ENCODE data around the gene NTSR1.

NTSR1 gene

GRCh38 chr20:62690261-62690820 lies 18.3 kb upstream of the NTSR1 start:
- H3K4me1 ChIP-seq (ENCODE audit: control insufficient read depth, insufficient read depth, low read length) = peaks cover 6% of the 10 kb centered on the region
- no peaks in the 10 kb centered on the region for H3K36me3 ChIP-seq (ENCODE audit: control insufficient read depth, insufficient read depth, low read length)
- no peaks in the 10 kb centered on the region for H3K9me3 ChIP-seq (ENCODE audit: control insufficient read depth, low read length)
- H3K27me3 ChIP-seq (ENCODE audit: control insufficient read depth, insufficient read depth, low read length) = peaks cover 17% of the 10 kb centered on the region
- no peak overlapping the region for H3K4me3 ChIP-seq (ENCODE audit: low read length)
- no peak overlapping the region for H3K9ac ChIP-seq (ENCODE audit: low read length)

DNA sequence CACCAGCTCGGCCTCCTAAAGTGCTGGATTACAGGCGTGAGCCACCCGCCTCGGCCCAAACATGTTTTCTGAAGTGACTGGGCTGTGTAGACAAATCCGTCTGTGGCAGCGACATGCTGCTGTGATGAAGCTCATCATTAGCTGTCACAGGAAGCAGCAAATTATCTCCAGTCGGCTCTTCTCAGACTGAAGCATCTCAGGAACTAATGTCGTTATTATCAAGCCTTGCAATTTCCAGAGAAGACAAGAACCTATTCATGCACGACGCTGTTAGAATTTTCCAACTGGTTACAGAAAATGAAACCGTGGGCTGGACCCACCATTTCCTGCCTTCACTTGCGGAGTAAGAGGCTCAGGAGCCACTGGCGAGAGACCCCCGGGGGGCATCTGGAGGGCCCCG lies 17.1 kb upstream of the NTSR1 start:
- Histone ChIP-seq H3K9me3 (ENCODE audit: control insufficient read depth, low read length) (no peaks in the 10 kb centered on the region), H3K9ac (ENCODE audit: low read length) (no peak overlapping the region), H3K36me3 (ENCODE audit: control insufficient read depth, insufficient read depth, low read length) (no peaks in the 10 kb centered on the region), H3K4me1 (ENCODE audit: control insufficient read depth, insufficient read depth, low read length) (no peaks in the 10 kb centered on the region), H3K4me3 (ENCODE audit: low read length) (no peak overlapping the region), H3K27me3 (ENCODE audit: control insufficient read depth, insufficient read depth, low read length) (peaks cover 6% of the 10 kb centered on the region)

GRCh38 chr20:62692176-62692575 lies 16.5 kb upstream of the NTSR1 start:
- Histone ChIP-seq H3K4me1 (ENCODE audit: control insufficient read depth, insufficient read depth, low read length) (no peaks in the 10 kb centered on the region), H3K27me3 (ENCODE audit: control insufficient read depth, insufficient read depth, low read length) (peaks cover 9% of the 10 kb centered on the region), H3K9me3 (ENCODE audit: control insufficient read depth, low read length) (no peaks in the 10 kb centered on the region), H3K4me3 (ENCODE audit: low read length) (no peak overlapping the region), H3K36me3 (ENCODE audit: control insufficient read depth, insufficient read depth, low read length) (no peaks in the 10 kb centered on the region), H3K9ac (ENCODE audit: low read length) (no peak overlapping the region)

DNA sequence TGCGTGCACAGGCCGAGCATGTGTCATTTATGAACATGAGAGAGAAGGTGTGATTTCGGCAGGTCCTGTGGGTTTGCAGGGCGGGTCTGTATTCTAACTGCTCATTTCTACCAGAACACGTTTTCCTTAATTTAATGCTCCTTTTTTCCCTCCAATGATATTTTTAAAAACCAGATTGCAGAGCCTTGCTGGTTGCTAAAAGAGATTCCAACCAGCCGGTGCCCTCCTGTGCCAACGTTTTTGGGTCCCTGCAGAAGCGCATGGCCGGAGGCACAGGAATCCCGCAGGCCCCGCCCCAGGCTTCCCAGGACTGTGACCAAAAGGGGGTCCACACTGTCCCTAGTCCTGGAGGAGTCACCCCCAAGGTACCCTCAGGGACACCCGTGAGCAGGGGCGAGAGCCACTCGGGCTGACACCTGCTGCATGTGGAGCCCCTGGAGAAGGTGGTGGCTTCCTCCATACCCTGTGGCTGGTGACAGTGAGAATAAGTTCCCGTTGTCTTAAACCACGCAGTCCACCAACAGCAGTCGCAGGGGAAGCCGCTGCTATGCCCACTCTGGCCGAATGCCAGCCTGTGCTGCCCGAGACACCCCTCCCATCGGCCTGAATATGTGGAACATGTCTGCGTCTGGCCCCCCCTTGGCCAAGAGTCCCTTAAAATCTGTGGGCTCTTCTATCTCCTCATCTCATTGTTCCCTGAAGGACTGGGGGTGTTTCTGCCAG lies 15.7 kb upstream of the NTSR1 start:
- Histone ChIP-seq H3K9ac (ENCODE audit: low read length) (no peak overlapping the region), H3K4me3 (ENCODE audit: low read length) (no peak overlapping the region), H3K4me1 (ENCODE audit: control insufficient read depth, insufficient read depth, low read length) (no peaks in the 10 kb centered on the region), H3K9me3 (ENCODE audit: control insufficient read depth, low read length) (no peaks in the 10 kb centered on the region), H3K36me3 (ENCODE audit: control insufficient read depth, insufficient read depth, low read length) (no peaks in the 10 kb centered on the region), H3K27me3 (ENCODE audit: control insufficient read depth, insufficient read depth, low read length) (peaks cover 13% of the 10 kb centered on the region)

DNA sequence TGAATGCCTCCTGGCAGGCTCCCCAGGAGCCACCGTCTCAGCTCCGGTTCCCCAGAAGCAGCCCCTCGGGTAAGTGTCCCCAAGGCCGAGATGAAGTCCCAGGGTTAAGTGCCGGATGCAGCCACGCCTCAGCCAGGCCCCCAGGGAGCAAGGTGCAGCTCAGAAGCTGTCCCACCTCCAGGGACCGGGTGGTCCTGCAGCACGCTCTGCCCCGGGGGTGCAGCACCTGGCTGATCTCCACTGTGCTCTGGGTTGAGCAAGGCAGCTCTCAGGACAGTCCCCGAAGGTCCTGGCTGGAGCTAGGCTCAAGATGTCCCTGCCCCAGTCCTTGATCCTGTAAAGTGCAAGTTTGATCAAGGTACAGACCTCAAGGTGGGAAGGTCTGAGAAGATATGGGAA lies 15.1 kb upstream of the NTSR1 start:
- H3K27me3 ChIP-seq (ENCODE audit: control insufficient read depth, insufficient read depth, low read length) = peaks cover 17% of the 10 kb centered on the region
- no peak overlapping the region for H3K9ac ChIP-seq (ENCODE audit: low read length)
- H3K9me3 ChIP-seq (ENCODE audit: control insufficient read depth, low read length) = no peaks in the 10 kb centered on the region
- no peak overlapping the region for H3K4me3 ChIP-seq (ENCODE audit: low read length)
- H3K36me3 ChIP-seq (ENCODE audit: control insufficient read depth, insufficient read depth, low read length) = no peaks in the 10 kb centered on the region
- no peaks in the 10 kb centered on the region for H3K4me1 ChIP-seq (ENCODE audit: control insufficient read depth, insufficient read depth, low read length)

GRCh38 chr20:62694106-62694505 lies 14.5 kb upstream of the NTSR1 start:
- H3K9me3 ChIP-seq (ENCODE audit: control insufficient read depth, low read length) = no peaks in the 10 kb centered on the region
- H3K4me3 ChIP-seq (ENCODE audit: low read length) = no peak overlapping the region
- H3K9ac ChIP-seq (ENCODE audit: low read length) = no peak overlapping the region
- peaks cover 17% of the 10 kb centered on the region for H3K27me3 ChIP-seq (ENCODE audit: control insufficient read depth, insufficient read depth, low read length)
- H3K36me3 ChIP-seq (ENCODE audit: control insufficient read depth, insufficient read depth, low read length) = no peaks in the 10 kb centered on the region
- no peaks in the 10 kb centered on the region for H3K4me1 ChIP-seq (ENCODE audit: control insufficient read depth, insufficient read depth, low read length)

GRCh38 chr20:62694868-62695267 lies 13.8 kb upstream of the NTSR1 start:
- H3K36me3 ChIP-seq (ENCODE audit: control insufficient read depth, insufficient read depth, low read length) = no peaks in the 10 kb centered on the region
- H3K4me1 ChIP-seq (ENCODE audit: control insufficient read depth, insufficient read depth, low read length) = no peaks in the 10 kb centered on the region
- H3K4me3 ChIP-seq (ENCODE audit: low read length) = no peak overlapping the region
- H3K9ac ChIP-seq (ENCODE audit: low read length) = no peak overlapping the region
- H3K27me3 ChIP-seq (ENCODE audit: control insufficient read depth, insufficient read depth, low read length) = peaks cover 21% of the 10 kb centered on the region
- H3K9me3 ChIP-seq (ENCODE audit: control insufficient read depth, low read length) = no peaks in the 10 kb centered on the region

DNA sequence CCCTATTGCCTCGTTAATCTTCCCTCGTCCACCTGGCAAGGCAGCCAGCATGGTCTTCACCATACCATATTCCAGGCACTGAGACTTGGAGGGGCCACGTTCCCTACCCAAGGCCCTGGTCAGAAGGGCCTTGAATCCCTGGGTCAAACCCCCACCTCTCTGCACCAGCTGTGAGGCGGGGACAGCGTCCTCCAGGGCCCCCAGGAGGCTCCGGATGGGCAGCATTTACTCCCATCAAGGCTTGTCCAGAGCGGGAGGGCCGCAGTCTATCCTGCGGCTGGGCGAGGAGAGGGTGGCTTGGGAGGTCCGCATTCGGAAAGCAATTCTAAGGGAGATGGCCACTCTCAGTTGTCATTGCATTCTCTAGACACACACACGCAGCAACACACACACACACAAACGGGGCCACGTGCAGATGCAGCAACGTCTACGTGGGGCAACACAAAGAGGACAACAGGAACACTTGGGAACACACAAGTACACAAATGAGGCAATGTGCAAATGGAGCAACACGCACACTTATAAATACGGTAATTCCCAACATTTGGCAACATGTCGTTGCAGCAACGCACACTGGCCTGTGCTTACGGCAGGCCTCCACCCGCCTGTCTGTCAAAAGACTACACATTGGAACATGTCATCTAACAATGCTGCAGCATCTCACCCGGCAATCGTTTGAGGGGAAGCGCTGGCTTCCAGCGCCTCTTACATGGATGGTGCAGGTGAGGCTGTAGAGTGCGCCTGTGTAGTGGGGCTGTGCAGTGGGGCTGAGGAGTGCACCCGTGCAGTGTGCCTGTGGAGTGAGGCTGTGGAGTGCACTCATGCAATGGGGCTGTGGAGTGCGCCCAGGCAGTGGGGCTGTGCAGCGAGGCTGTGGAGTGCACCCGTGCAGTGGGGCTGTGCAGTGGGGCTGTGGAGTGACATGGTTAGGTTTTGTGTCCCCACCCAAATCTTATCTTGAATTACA lies 12.9 kb upstream of the NTSR1 start:
- no peak overlapping the region for H3K4me3 ChIP-seq (ENCODE audit: low read length)
- H3K9me3 ChIP-seq (ENCODE audit: control insufficient read depth, low read length) = no peaks in the 10 kb centered on the region
- H3K4me1 ChIP-seq (ENCODE audit: control insufficient read depth, insufficient read depth, low read length) = no peaks in the 10 kb centered on the region
- H3K27me3 ChIP-seq (ENCODE audit: control insufficient read depth, insufficient read depth, low read length) = peaks cover 21% of the 10 kb centered on the region
- no peak overlapping the region for H3K9ac ChIP-seq (ENCODE audit: low read length)
- H3K36me3 ChIP-seq (ENCODE audit: control insufficient read depth, insufficient read depth, low read length) = no peaks in the 10 kb centered on the region

- H3K9me3 ChIP-seq (ENCODE audit: control insufficient read depth, low read length) = no peaks in the 10 kb centered on the region
- H3K4me3 ChIP-seq (ENCODE audit: low read length) = no peak overlapping the region
- H3K4me1 ChIP-seq (ENCODE audit: control insufficient read depth, insufficient read depth, low read length) = no peaks in the 10 kb centered on the region
- no peak overlapping the region for H3K9ac ChIP-seq (ENCODE audit: low read length)
- H3K27me3 ChIP-seq (ENCODE audit: control insufficient read depth, insufficient read depth, low read length) = peaks cover 21% of the 10 kb centered on the region
- no peaks in the 10 kb centered on the region for H3K36me3 ChIP-seq (ENCODE audit: control insufficient read depth, insufficient read depth, low read length)
Observed at GRCh38 chr20:62696434-62696957, 12.1 kb upstream of the NTSR1 start.

DNA sequence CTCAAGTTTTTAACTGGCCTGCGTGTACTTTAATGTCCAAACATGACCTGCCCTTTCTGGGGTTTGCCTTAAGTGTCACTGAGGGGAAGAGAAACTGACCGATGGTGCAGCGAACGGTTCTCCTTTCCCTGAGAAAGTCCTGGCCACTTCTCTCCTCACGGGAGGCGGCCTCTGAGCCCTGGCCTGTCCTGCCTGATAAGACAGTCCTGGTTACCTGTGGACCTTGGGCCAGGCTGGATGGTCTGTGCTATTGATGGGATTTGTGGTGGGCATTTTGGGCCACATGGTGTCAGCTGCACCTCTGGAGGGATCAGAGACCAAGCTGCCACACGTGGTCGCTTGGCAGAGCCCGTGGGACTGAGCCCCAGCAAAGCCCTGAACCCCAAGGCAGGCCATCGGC lies 11.6 kb upstream of the NTSR1 start:
- H3K27me3 ChIP-seq (ENCODE audit: control insufficient read depth, insufficient read depth, low read length) = peaks cover 21% of the 10 kb centered on the region
- H3K4me1 ChIP-seq (ENCODE audit: control insufficient read depth, insufficient read depth, low read length) = no peaks in the 10 kb centered on the region
- H3K36me3 ChIP-seq (ENCODE audit: control insufficient read depth, insufficient read depth, low read length) = no peaks in the 10 kb centered on the region
- no peak overlapping the region for H3K9ac ChIP-seq (ENCODE audit: low read length)
- no peaks in the 10 kb centered on the region for H3K9me3 ChIP-seq (ENCODE audit: control insufficient read depth, low read length)
- no peak overlapping the region for H3K4me3 ChIP-seq (ENCODE audit: low read length)

DNA sequence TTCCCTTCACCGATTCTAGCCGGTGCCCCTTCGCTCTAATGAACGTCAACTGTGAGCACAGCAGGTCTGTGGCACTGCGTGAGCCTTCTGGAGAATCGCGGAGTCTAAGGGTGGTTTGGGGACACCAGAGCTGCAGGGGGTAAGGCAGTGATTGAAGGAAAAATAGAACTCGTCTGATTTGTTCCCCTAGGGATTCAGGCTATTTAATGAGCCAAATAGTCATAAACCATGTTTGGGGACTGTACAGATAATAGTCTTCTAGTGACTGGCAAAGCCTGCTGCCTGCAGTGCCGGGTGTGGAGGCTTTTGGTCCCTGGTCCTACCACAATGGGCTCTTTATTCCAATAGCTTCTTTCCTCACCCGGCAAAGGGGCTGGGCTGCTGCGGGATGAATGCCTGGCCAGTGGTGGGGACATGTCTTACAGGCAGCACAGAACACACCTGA lies 11.1 kb upstream of the NTSR1 start:
- H3K4me3 ChIP-seq (ENCODE audit: low read length) = no peak overlapping the region

GRCh38 chr20:62698231-62698630 lies 10.4 kb upstream of the NTSR1 start:
- Histone ChIP-seq H3K4me3 (ENCODE audit: low read length) (no peak overlapping the region), H3K4me1 (ENCODE audit: control insufficient read depth, insufficient read depth, low read length) (no peaks in the 10 kb centered on the region), H3K9ac (ENCODE audit: low read length) (no peak overlapping the region), H3K9me3 (ENCODE audit: control insufficient read depth, low read length) (no peaks in the 10 kb centered on the region), H3K36me3 (ENCODE audit: control insufficient read depth, insufficient read depth, low read length) (no peaks in the 10 kb centered on the region), H3K27me3 (ENCODE audit: control insufficient read depth, insufficient read depth, low read length) (peaks cover 21% of the 10 kb centered on the region)

More for the DNA sequence above, 11.1 kb upstream of the NTSR1 start:
- Histone ChIP-seq H3K4me1 (ENCODE audit: control insufficient read depth, insufficient read depth, low read length) (no peaks in the 10 kb centered on the region), H3K36me3 (ENCODE audit: control insufficient read depth, insufficient read depth, low read length) (no peaks in the 10 kb centered on the region), H3K9ac (ENCODE audit: low read length) (no peak overlapping the region), H3K27me3 (ENCODE audit: control insufficient read depth, insufficient read depth, low read length) (peaks cover 21% of the 10 kb centered on the region), H3K9me3 (ENCODE audit: control insufficient read depth, low read length) (no peaks in the 10 kb centered on the region)

All from mucosa of stomach (tissue), 1 donor.